Measurements from ENCODE around the gene BRPF3. TPM values are rescaled to one million over a fixed set of nuclear protein-coding genes. Genes with fewer than 3 reads are reported as not detected.

The BRPF3 gene
- total RNA-seq, 2 donors from 2014 or later = 33.2 to 72.1 TPM

GRCh38 chr6:36245572-36246061, 49.1 kb downstream of the BRPF3 start:
- Histone ChIP-seq H3K27ac (no peak overlapping the region), H3K36me3 (no peaks in the 10 kb centered on the region), H3K4me1 (replicated peaks) (no peaks in the 10 kb centered on the region), H3K9me3 (no peaks in the 10 kb centered on the region), H3K4me3 (no peak overlapping the region), H3K27me3 (replicated peaks; ENCODE audit: insufficient read depth) (no peaks in the 10 kb centered on the region)
- TF ChIP-seq POLR2A (IDR thresholded peaks at IDR 0.05) (no peak), CTCF (IDR thresholded peaks at IDR 0.05) (no peak), POLR2AphosphoS5 (IDR thresholded peaks at IDR 0.05) (no peak)
- intact Hi-C loops (cut with DNase I) = no loop called here
- WGBS = 66% methylated on average over 8 of the region's 8 CpGs
- no peak for DNase-seq (ENCODE audit: low spot score)

GRCh38 chr6:36246506-36247268, 50.1 kb downstream of the BRPF3 start:
- H3K27me3 ChIP-seq (replicated peaks; ENCODE audit: insufficient read depth) = no peaks in the 10 kb centered on the region
- WGBS = 87% methylated on average over 22 of the region's 22 CpGs

GRCh38 chr6:36247693-36248092, 51.1 kb downstream of the BRPF3 start:
- Histone ChIP-seq H3K9me3 (no peaks in the 10 kb centered on the region), H3K4me1 (replicated peaks) (no peaks in the 10 kb centered on the region), H3K4me3 (no peak overlapping the region), H3K36me3 (no peaks in the 10 kb centered on the region), H3K27ac (no peak overlapping the region), H3K27me3 (replicated peaks; ENCODE audit: insufficient read depth) (no peaks in the 10 kb centered on the region)
- no peak for TF ChIP-seq POLR2AphosphoS5 (IDR thresholded peaks at IDR 0.05)
- intact Hi-C loops (cut with DNase I) = no loop called here
- WGBS = 73% methylated on average over 6 of the region's 6 CpGs
- DNase-seq (ENCODE audit: low spot score) = no peak

More at GRCh38 chr6:36246506-36247268, 50.1 kb downstream of the BRPF3 start:
- H3K36me3 ChIP-seq = no peaks in the 10 kb centered on the region
- H3K27ac ChIP-seq = no peak overlapping the region
- intact Hi-C loops (cut with DNase I) = no loop called here
- H3K4me3 ChIP-seq = no peak overlapping the region
- no peaks in the 10 kb centered on the region for H3K4me1 ChIP-seq (replicated peaks)
- no peaks in the 10 kb centered on the region for H3K9me3 ChIP-seq
- TF ChIP-seq POLR2A (IDR thresholded peaks at IDR 0.05) (no peak), POLR2AphosphoS5 (IDR thresholded peaks at IDR 0.05) (no peak)
- no peak for DNase-seq (ENCODE audit: low spot score)

GRCh38 chr6:36248980-36249379, 52.4 kb downstream of the BRPF3 start:
- no peaks in the 10 kb centered on the region for H3K4me1 ChIP-seq (replicated peaks)
- no peak overlapping the region for H3K4me3 ChIP-seq
- no peaks in the 10 kb centered on the region for H3K36me3 ChIP-seq
- no peaks in the 10 kb centered on the region for H3K27me3 ChIP-seq (replicated peaks; ENCODE audit: insufficient read depth)
- no peaks in the 10 kb centered on the region for H3K9me3 ChIP-seq
- intact Hi-C loops (cut with DNase I) = no loop called here
- TF ChIP-seq POLR2AphosphoS5 (IDR thresholded peaks at IDR 0.05) (no peak), CTCF (IDR thresholded peaks at IDR 0.05) (no peak), POLR2A (IDR thresholded peaks at IDR 0.05) (no peak)
- DNase-seq (ENCODE audit: low spot score) = no peak
- H3K27ac ChIP-seq = no peak overlapping the region
- 73% methylated on average over 1 of the region's 1 CpG for WGBS

- Histone ChIP-seq H3K36me3 (no peaks in the 10 kb centered on the region), H3K4me1 (replicated peaks) (no peaks in the 10 kb centered on the region), H3K4me3 (no peak overlapping the region), H3K27me3 (replicated peaks; ENCODE audit: insufficient read depth) (no peaks in the 10 kb centered on the region), H3K27ac (no peak overlapping the region), H3K9me3 (no peaks in the 10 kb centered on the region)
- no peak for TF ChIP-seq CTCF (IDR thresholded peaks at IDR 0.05)
- TF ChIP-seq POLR2AphosphoS5 (IDR thresholded peaks at IDR 0.05) = no peak
- TF ChIP-seq POLR2A (IDR thresholded peaks at IDR 0.05) = no peak
- intact Hi-C loops (cut with DNase I) = no loop called here
- WGBS = 66% methylated on average over 5 of the region's 5 CpGs
- no peak for DNase-seq (ENCODE audit: low spot score)
Measured at GRCh38 chr6:36249536-36249935, 53.0 kb downstream of the BRPF3 start.

GRCh38 chr6:36252005-36252404, 55.5 kb downstream of the BRPF3 start:
- H3K4me1 ChIP-seq (replicated peaks) = no peaks in the 10 kb centered on the region
- intact Hi-C loops (cut with DNase I) = no loop called here
- no peak for TF ChIP-seq CTCF (IDR thresholded peaks at IDR 0.05)
- TF ChIP-seq POLR2A (IDR thresholded peaks at IDR 0.05) = no peak
- no peak for TF ChIP-seq POLR2AphosphoS5 (IDR thresholded peaks at IDR 0.05)
- H3K36me3 ChIP-seq = no peaks in the 10 kb centered on the region
- no peaks in the 10 kb centered on the region for H3K9me3 ChIP-seq
- WGBS = 95% methylated on average over 2 of the region's 2 CpGs
- H3K4me3 ChIP-seq = no peak overlapping the region
- H3K27me3 ChIP-seq (replicated peaks; ENCODE audit: insufficient read depth) = no peaks in the 10 kb centered on the region
- no peak for DNase-seq (ENCODE audit: low spot score)
- H3K27ac ChIP-seq = no peak overlapping the region
